Hematopoietic multipotent progenitor cell treated with erythropoietin and hydrocortisone succinate and interleukin-3 and kit ligand, for 4 days (in vitro differentiated cells): Measurements from ENCODE around the gene ABCC11.
"Not testable (repeated sequence)": the region's sequence is repeated elsewhere in the genome, so short reads cannot be mapped to it uniquely, and the experiment has no call there.

Experiments used
- DNase-seq: peaks from one replicate; pipeline ENCODE4 v3.0.0-alpha.2; 2015

Gene ABCC11

GRCh38 chr16:48246066-48246465 is 1.3 kb downstream of the ABCC11 start:
- no peak for DNase-seq

- no peak for DNase-seq
Observed at GRCh38 chr16:48244863-48245195, 2.5 kb downstream of the ABCC11 start.

- peak; percentile 97 for DNase-seq
Observed at GRCh38 chr16:48244080-48244862, 3.1 kb downstream of the ABCC11 start, which contains the start of gene LONP2. Gene LONP2, plus strand, starts transcription at chr16:48244300. Its CDS starts 89 bp downstream, at chr16:48244389.

- DNase-seq, result not testable (repeated sequence)
Observed at GRCh38 chr16:48240147-48240546, 7.2 kb downstream of the ABCC11 start.

- DNase-seq, result no peak
Observed at GRCh38 chr16:48236286-48236685, 11.1 kb downstream of the ABCC11 start.

GRCh38 chr16:48235556-48236136 is 11.7 kb downstream of the ABCC11 start:
- DNase-seq, result no peak

- no peak for DNase-seq
Observed at GRCh38 chr16:48235058-48235555, 12.2 kb downstream of the ABCC11 start.

GRCh38 chr16:48234630-48235029 is 12.7 kb downstream of the ABCC11 start:
- DNase-seq, result no peak

GRCh38 chr16:48232493-48233040 is 14.8 kb downstream of the ABCC11 start:
- no peak for DNase-seq

GRCh38 chr16:48231727-48232492 is 15.4 kb downstream of the ABCC11 start:
- DNase-seq, result peak; percentile 70

GRCh38 chr16:48225456-48225855 is 21.9 kb downstream of the ABCC11 start:
- no peak for DNase-seq

- no peak for DNase-seq
Observed at GRCh38 chr16:48223490-48223889, 23.8 kb downstream of the ABCC11 start.

GRCh38 chr16:48220891-48221290 is 26.4 kb downstream of the ABCC11 start:
- no peak for DNase-seq

- DNase-seq, result no peak
Observed at GRCh38 chr16:48218473-48218872, 28.9 kb downstream of the ABCC11 start.

GRCh38 chr16:48217708-48218107 is 29.6 kb downstream of the ABCC11 start:
- no peak for DNase-seq

- no peak for DNase-seq
Observed at GRCh38 chr16:48215738-48216137, 31.6 kb downstream of the ABCC11 start.

- no peak for DNase-seq
Observed at GRCh38 chr16:48212033-48212432, 35.3 kb downstream of the ABCC11 start.

GRCh38 chr16:48210747-48211146 is 36.6 kb downstream of the ABCC11 start:
- DNase-seq, result no peak

- DNase-seq, result no peak
Observed at GRCh38 chr16:48206594-48207242, 40.6 kb downstream of the ABCC11 start.

- no peak for DNase-seq
Observed at GRCh38 chr16:48204825-48205151, 42.6 kb downstream of the ABCC11 start.

- no peak for DNase-seq
Observed at GRCh38 chr16:48203974-48204824, 43.1 kb downstream of the ABCC11 start.
